Measurements from ENCODE around the gene GMFB. TPM values are rescaled to one million over a fixed set of nuclear protein-coding genes. Genes with fewer than 3 reads are reported as not detected.
"Not testable (repeated sequence)": the region's sequence is repeated elsewhere in the genome, so short reads cannot be mapped to it uniquely, and the experiment has no call there.

The GMFB gene
- polyA plus RNA-seq, 1 donor: 58.5 TPM

GRCh38 chr14:54467280-54467679 lies 21.5 kb downstream of the GMFB start:
- no peak overlapping the region for H3K27ac ChIP-seq (ENCODE audit: low read length)
- H3K36me3 ChIP-seq (ENCODE audit: control insufficient read depth, insufficient read depth, low read length): no peaks in the 10 kb centered on the region
- H3K4me3 ChIP-seq (ENCODE audit: low read length): no peak overlapping the region
- no peaks in the 10 kb centered on the region for H3K27me3 ChIP-seq (ENCODE audit: control insufficient read depth, insufficient read depth, low read length)
- no peaks in the 10 kb centered on the region for H3K4me1 ChIP-seq (ENCODE audit: control insufficient read depth, insufficient read depth, low read length)
- no peak for DNase-seq
- H3K9me3 ChIP-seq (ENCODE audit: control insufficient read depth, low read depth, low read length): peaks cover 3% of the 10 kb centered on the region

- Histone ChIP-seq H3K9me3 (ENCODE audit: control insufficient read depth, low read depth, low read length) (peaks cover 3% of the 10 kb centered on the region), H3K27me3 (ENCODE audit: control insufficient read depth, insufficient read depth, low read length) (no peaks in the 10 kb centered on the region), H3K36me3 (ENCODE audit: control insufficient read depth, insufficient read depth, low read length) (no peaks in the 10 kb centered on the region), H3K4me3 (ENCODE audit: low read length) (no peak overlapping the region), H3K4me1 (ENCODE audit: control insufficient read depth, insufficient read depth, low read length) (no peaks in the 10 kb centered on the region), H3K27ac (ENCODE audit: low read length) (no peak overlapping the region)
- no peak for DNase-seq
- 92% methylated on average over 3 of the region's 4 CpGs for WGBS (ENCODE audit: insufficient coverage, low lambda C conversion rate)
Measured at GRCh38 chr14:54465654-54466053, 23.1 kb downstream of the GMFB start.

GRCh38 chr14:54462048-54462447 lies 26.7 kb downstream of the GMFB start:
- no peak overlapping the region for H3K4me3 ChIP-seq (ENCODE audit: low read length)
- WGBS (ENCODE audit: insufficient coverage, low lambda C conversion rate): 93% methylated on average over 2 of the region's 5 CpGs
- no peaks in the 10 kb centered on the region for H3K36me3 ChIP-seq (ENCODE audit: control insufficient read depth, insufficient read depth, low read length)
- no peak for DNase-seq
- H3K9me3 ChIP-seq (ENCODE audit: control insufficient read depth, low read depth, low read length): peaks cover 3% of the 10 kb centered on the region
- no peak overlapping the region for H3K27ac ChIP-seq (ENCODE audit: low read length)
- no peaks in the 10 kb centered on the region for H3K27me3 ChIP-seq (ENCODE audit: control insufficient read depth, insufficient read depth, low read length)
- no peaks in the 10 kb centered on the region for H3K4me1 ChIP-seq (ENCODE audit: control insufficient read depth, insufficient read depth, low read length)

GRCh38 chr14:54459106-54459505 lies 29.7 kb downstream of the GMFB start:
- Histone ChIP-seq H3K4me1 (ENCODE audit: control insufficient read depth, insufficient read depth, low read length) (no peaks in the 10 kb centered on the region), H3K27ac (ENCODE audit: low read length) (no peak overlapping the region), H3K9me3 (ENCODE audit: control insufficient read depth, low read depth, low read length) (peaks cover 3% of the 10 kb centered on the region), H3K36me3 (ENCODE audit: control insufficient read depth, insufficient read depth, low read length) (no peaks in the 10 kb centered on the region), H3K4me3 (ENCODE audit: low read length) (no peak overlapping the region), H3K27me3 (ENCODE audit: control insufficient read depth, insufficient read depth, low read length) (no peaks in the 10 kb centered on the region)
- no CpG with 5 or more reads among the region's 3 CpGs for WGBS (ENCODE audit: insufficient coverage, low lambda C conversion rate)
- DNase-seq: no peak

- not testable (repeated sequence) for H3K4me1 ChIP-seq (ENCODE audit: control insufficient read depth, insufficient read depth, low read length); H3K27me3 ChIP-seq (ENCODE audit: control insufficient read depth, insufficient read depth, low read length); H3K36me3 ChIP-seq (ENCODE audit: control insufficient read depth, insufficient read depth, low read length); H3K9me3 ChIP-seq (ENCODE audit: control insufficient read depth, low read depth, low read length); DNase-seq; H3K27ac ChIP-seq (ENCODE audit: low read length); H3K4me3 ChIP-seq (ENCODE audit: low read length)
Measured at GRCh38 chr14:54458536-54458935, 30.2 kb downstream of the GMFB start.

- WGBS (ENCODE audit: insufficient coverage, low lambda C conversion rate): 60% methylated on average over 1 of the region's 3 CpGs
- Histone ChIP-seq H3K4me1 (ENCODE audit: control insufficient read depth, insufficient read depth, low read length) (no peaks in the 10 kb centered on the region), H3K36me3 (ENCODE audit: control insufficient read depth, insufficient read depth, low read length) (no peaks in the 10 kb centered on the region), H3K9me3 (ENCODE audit: control insufficient read depth, low read depth, low read length) (peaks cover 3% of the 10 kb centered on the region), H3K4me3 (ENCODE audit: low read length) (no peak overlapping the region), H3K27me3 (ENCODE audit: control insufficient read depth, insufficient read depth, low read length) (no peaks in the 10 kb centered on the region), H3K27ac (ENCODE audit: low read length) (no peak overlapping the region)
- no peak for DNase-seq
Measured at GRCh38 chr14:54457609-54457996, 31.2 kb downstream of the GMFB start.

- not testable (repeated sequence) for H3K4me3 ChIP-seq (ENCODE audit: low read length); H3K27ac ChIP-seq (ENCODE audit: low read length); H3K9me3 ChIP-seq (ENCODE audit: control insufficient read depth, low read depth, low read length); H3K27me3 ChIP-seq (ENCODE audit: control insufficient read depth, insufficient read depth, low read length); H3K36me3 ChIP-seq (ENCODE audit: control insufficient read depth, insufficient read depth, low read length); H3K4me1 ChIP-seq (ENCODE audit: control insufficient read depth, insufficient read depth, low read length); DNase-seq
- WGBS (ENCODE audit: insufficient coverage, low lambda C conversion rate): no CpG with 5 or more reads among the region's 1 CpG
Measured at GRCh38 chr14:54456820-54457608, 31.8 kb downstream of the GMFB start.

GRCh38 chr14:54455363-54455762 lies 33.4 kb downstream of the GMFB start:
- 91% methylated on average over 1 of the region's 1 CpG for WGBS (ENCODE audit: insufficient coverage, low lambda C conversion rate)
- Histone ChIP-seq H3K4me3 (ENCODE audit: low read length) (no peak overlapping the region), H3K27me3 (ENCODE audit: control insufficient read depth, insufficient read depth, low read length) (no peaks in the 10 kb centered on the region)

GRCh38 chr14:54453990-54454389 lies 34.8 kb downstream of the GMFB start:
- not testable (repeated sequence) for DNase-seq; H3K27me3 ChIP-seq (ENCODE audit: control insufficient read depth, insufficient read depth, low read length); H3K4me1 ChIP-seq (ENCODE audit: control insufficient read depth, insufficient read depth, low read length); H3K36me3 ChIP-seq (ENCODE audit: control insufficient read depth, insufficient read depth, low read length); H3K9me3 ChIP-seq (ENCODE audit: control insufficient read depth, low read depth, low read length); H3K27ac ChIP-seq (ENCODE audit: low read length); H3K4me3 ChIP-seq (ENCODE audit: low read length)
- WGBS (ENCODE audit: insufficient coverage, low lambda C conversion rate): no CpG with 5 or more reads among the region's 5 CpGs

More at GRCh38 chr14:54455363-54455762, 33.4 kb downstream of the GMFB start:
- peaks cover 3% of the 10 kb centered on the region for H3K9me3 ChIP-seq (ENCODE audit: control insufficient read depth, low read depth, low read length)
- no peak for DNase-seq
- H3K27ac ChIP-seq (ENCODE audit: low read length): no peak overlapping the region
- no peaks in the 10 kb centered on the region for H3K36me3 ChIP-seq (ENCODE audit: control insufficient read depth, insufficient read depth, low read length)
- H3K4me1 ChIP-seq (ENCODE audit: control insufficient read depth, insufficient read depth, low read length): no peaks in the 10 kb centered on the region

GRCh38 chr14:54453252-54453651 lies 35.5 kb downstream of the GMFB start:
- no CpG with 5 or more reads among the region's 3 CpGs for WGBS (ENCODE audit: insufficient coverage, low lambda C conversion rate)
- DNase-seq: no peak
- Histone ChIP-seq H3K9me3 (ENCODE audit: control insufficient read depth, low read depth, low read length) (no peaks in the 10 kb centered on the region), H3K27ac (ENCODE audit: low read length) (no peak overlapping the region), H3K27me3 (ENCODE audit: control insufficient read depth, insufficient read depth, low read length) (no peaks in the 10 kb centered on the region), H3K36me3 (ENCODE audit: control insufficient read depth, insufficient read depth, low read length) (no peaks in the 10 kb centered on the region), H3K4me1 (ENCODE audit: control insufficient read depth, insufficient read depth, low read length) (no peaks in the 10 kb centered on the region), H3K4me3 (ENCODE audit: low read length) (no peak overlapping the region)

- no peak overlapping the region for H3K4me3 ChIP-seq (ENCODE audit: low read length)
- H3K4me1 ChIP-seq (ENCODE audit: control insufficient read depth, insufficient read depth, low read length): peaks cover under 1% of the 10 kb centered on the region
- no peaks in the 10 kb centered on the region for H3K9me3 ChIP-seq (ENCODE audit: control insufficient read depth, low read depth, low read length)
- no peak for DNase-seq
- no peaks in the 10 kb centered on the region for H3K36me3 ChIP-seq (ENCODE audit: control insufficient read depth, insufficient read depth, low read length)
- H3K27me3 ChIP-seq (ENCODE audit: control insufficient read depth, insufficient read depth, low read length): no peaks in the 10 kb centered on the region
- H3K27ac ChIP-seq (ENCODE audit: low read length): no peak overlapping the region
- WGBS (ENCODE audit: insufficient coverage, low lambda C conversion rate): no CpG with 5 or more reads among the region's 3 CpGs
Measured at GRCh38 chr14:54451961-54452360, 36.8 kb downstream of the GMFB start.

All from large intestine (tissue), 3 donors.